Measurements from ENCODE around the gene PKP2. TPM values are rescaled to one million over a fixed set of nuclear protein-coding genes. Genes with fewer than 3 reads are reported as not detected.

Gene PKP2
- total and polyA plus RNA-seq, 9 of the 15 experiments (the other 6 are each of a cell fraction or from before 2014, with no cell fraction given) = 1.6 to 4.2 (median 2.8) TPM

DNA sequence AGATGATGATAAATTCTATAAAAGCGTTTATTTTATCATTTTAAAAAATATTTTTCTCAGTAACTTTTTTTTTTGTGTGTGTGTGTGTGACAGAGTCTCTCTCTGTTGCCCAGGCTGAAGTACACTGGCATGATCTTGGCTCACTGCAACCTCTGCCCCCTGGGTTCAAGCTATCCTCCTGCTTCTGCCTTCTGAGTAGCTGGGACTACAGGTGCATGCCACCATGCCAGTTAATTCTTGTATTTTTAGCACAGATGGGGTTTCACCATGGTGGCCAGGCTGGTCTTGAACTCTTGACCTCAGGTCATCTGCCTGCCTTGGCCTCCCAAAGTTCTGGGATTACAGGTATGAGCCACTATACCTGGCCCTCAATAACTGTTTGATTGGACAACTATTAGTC is 37.2 kb downstream of the PKP2 start (continued):
- TF ChIP-seq TCFL5 (CRISPR knock-in tag; conservative IDR thresholded peaks at IDR 0.05) (no peak), ZNF431 (CRISPR knock-in tag; IDR thresholded peaks at IDR 0.05) (no peak), L3MBTL2 (IDR thresholded peaks at IDR 0.05) (no peak), PPARD (CRISPR knock-in tag; IDR thresholded peaks at IDR 0.05) (no peak)
- TF ChIP-seq, protein P1, sequence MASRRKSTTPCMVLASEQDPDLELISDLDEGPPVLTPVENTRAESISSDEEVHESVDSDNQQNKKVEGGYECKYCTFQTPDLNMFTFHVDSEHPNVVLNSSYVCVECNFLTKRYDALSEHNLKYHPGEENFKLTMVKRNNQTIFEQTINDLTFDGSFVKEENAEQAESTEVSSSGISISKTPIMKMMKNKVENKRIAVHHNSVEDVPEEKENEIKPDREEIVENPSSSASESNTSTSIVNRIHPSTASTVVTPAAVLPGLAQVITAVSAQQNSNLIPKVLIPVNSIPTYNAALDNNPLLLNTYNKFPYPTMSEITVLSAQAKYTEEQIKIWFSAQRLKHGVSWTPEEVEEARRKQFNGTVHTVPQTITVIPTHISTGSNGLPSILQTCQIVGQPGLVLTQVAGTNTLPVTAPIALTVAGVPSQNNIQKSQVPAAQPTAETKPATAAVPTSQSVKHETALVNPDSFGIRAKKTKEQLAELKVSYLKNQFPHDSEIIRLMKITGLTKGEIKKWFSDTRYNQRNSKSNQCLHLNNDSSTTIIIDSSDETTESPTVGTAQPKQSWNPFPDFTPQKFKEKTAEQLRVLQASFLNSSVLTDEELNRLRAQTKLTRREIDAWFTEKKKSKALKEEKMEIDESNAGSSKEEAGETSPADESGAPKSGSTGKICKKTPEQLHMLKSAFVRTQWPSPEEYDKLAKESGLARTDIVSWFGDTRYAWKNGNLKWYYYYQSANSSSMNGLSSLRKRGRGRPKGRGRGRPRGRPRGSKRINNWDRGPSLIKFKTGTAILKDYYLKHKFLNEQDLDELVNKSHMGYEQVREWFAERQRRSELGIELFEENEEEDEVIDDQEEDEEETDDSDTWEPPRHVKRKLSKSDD (conservative IDR thresholded peaks at IDR 0.05; ENCODE audit: low read length) = no peak
- TF ChIP-seq, protein P2, sequence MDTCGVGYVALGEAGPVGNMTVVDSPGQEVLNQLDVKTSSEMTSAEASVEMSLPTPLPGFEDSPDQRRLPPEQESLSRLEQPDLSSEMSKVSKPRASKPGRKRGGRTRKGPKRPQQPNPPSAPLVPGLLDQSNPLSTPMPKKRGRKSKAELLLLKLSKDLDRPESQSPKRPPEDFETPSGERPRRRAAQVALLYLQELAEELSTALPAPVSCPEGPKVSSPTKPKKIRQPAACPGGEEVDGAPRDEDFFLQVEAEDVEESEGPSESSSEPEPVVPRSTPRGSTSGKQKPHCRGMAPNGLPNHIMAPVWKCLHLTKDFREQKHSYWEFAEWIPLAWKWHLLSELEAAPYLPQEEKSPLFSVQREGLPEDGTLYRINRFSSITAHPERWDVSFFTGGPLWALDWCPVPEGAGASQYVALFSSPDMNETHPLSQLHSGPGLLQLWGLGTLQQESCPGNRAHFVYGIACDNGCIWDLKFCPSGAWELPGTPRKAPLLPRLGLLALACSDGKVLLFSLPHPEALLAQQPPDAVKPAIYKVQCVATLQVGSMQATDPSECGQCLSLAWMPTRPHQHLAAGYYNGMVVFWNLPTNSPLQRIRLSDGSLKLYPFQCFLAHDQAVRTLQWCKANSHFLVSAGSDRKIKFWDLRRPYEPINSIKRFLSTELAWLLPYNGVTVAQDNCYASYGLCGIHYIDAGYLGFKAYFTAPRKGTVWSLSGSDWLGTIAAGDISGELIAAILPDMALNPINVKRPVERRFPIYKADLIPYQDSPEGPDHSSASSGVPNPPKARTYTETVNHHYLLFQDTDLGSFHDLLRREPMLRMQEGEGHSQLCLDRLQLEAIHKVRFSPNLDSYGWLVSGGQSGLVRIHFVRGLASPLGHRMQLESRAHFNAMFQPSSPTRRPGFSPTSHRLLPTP (IDR thresholded peaks at IDR 0.05; ENCODE audit: borderline replicate concordance, extremely low read depth, insufficient read length) = no peak
